ENCODE measurements around the gene TAF1D. TPM values are rescaled to one million over a fixed set of nuclear protein-coding genes. Genes with fewer than 3 reads are reported as not detected.
A peak's percentile ranks its signal among the peaks of the same experiment; 100 is the strongest.
"Not testable (repeated sequence)": the region's sequence is repeated elsewhere in the genome, so short reads cannot be mapped to it uniquely, and the experiment has no call there.

The TAF1D gene
- total RNA-seq, 2 experiments from 2014 or later: 161 to 173 TPM

DNA sequence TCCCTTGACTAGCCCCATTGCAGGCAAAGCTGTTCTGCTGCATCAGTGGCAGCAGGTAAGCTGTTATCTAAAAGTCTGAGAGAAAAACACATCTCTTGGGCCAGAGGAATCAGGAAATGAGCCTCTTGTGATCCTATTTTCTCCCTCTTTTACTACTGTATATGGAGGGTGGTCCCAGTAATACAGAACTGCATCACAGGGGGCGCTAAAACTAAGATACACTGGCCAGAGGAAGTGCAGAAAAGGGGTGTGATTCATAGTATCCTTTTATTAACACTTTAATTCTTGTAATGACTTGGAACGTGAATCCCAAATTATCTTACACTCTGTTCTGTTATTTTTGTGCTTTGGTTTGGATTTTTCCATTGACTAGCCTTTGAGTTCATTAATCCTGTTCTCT lies 34.0 kb upstream of the TAF1D start:
- POLR2A ChIA-PET: interaction anchor here (0.7 kb wide), 1 partner anchor 127 kb away, joined by 3 read pairs; no protein-coding TSS in a partner anchor
- intact Hi-C loops (cut with DNase I, micrococcal nuclease): no loop called here

DNA sequence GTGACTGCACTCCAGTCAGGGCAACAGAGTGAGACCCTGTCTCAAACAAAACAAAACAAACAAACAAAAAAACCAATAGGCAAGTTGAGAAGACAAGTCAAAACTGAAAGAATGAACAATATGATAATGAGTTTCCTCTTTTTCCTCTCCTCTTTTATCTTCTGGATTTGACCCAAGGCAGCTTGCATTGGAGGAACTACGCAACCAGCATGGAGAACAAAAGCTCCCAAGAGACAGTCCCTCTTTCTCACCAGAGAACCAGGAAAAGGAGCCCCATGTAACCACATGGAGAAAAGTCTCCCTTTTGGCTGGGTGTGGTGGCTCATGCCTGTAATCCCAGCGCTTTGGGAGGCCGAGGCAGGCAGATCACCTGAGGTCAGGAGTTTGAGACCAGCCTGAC lies 33.3 kb upstream of the TAF1D start:
- H3K4me3 ChIP-seq (ENCODE audit: low read length); H3K36me3 Mint-ChIP-seq (ENCODE audit: low read depth); POLR2A ChIA-PET; CTCF ChIA-PET; H3K27ac Mint-ChIP-seq; H3K27ac ChIP-seq (ENCODE audit: low read depth in 1 of 2, low read length in 2 of 2); DNase-seq; ATAC-seq (ENCODE audit: poor library complexity); H3K36me3 ChIP-seq (ENCODE audit: insufficient read depth, low read length); H3K27me3 Mint-ChIP-seq; H3K9me3 Mint-ChIP-seq; H3K4me1 Mint-ChIP-seq (ENCODE audit: low read depth); intact Hi-C loops (cut with DNase I, micrococcal nuclease); H3K27me3 ChIP-seq (ENCODE audit: control insufficient read depth in 1 of 2, insufficient read depth in 2 of 2, low read length in 2 of 2); H3K4me1 ChIP-seq (ENCODE audit: insufficient read depth, low read length); H3K4me3 Mint-ChIP-seq: not testable (repeated sequence)
- H3K9me3 ChIP-seq (ENCODE audit: control insufficient read depth in 1 of 2, insufficient read depth in 1 of 2, low read length in 2 of 2): peaks cover 0 to 14% of the 10 kb centered on the region in 2 experiments

More for the DNA sequence above, 34.0 kb upstream of the TAF1D start:
- Mint-ChIP-seq H3K9me3 (no peaks in the 10 kb centered on the region), H3K36me3 (ENCODE audit: low read depth) (no peaks in the 10 kb centered on the region), H3K4me3 (no peak overlapping the region), H3K4me1 (ENCODE audit: low read depth) (no peaks in the 10 kb centered on the region), H3K27me3 (no peaks in the 10 kb centered on the region), H3K27ac (no peak overlapping the region)
- DNase-seq (peak in 2 of 14 experiments; percentile 5 to 13), ATAC-seq (ENCODE audit: poor library complexity) (no peak)
- H3K27ac ChIP-seq (ENCODE audit: low read depth in 1 of 2, low read length in 2 of 2): no peak overlapping the region
- TF ChIP-seq, protein P1, sequence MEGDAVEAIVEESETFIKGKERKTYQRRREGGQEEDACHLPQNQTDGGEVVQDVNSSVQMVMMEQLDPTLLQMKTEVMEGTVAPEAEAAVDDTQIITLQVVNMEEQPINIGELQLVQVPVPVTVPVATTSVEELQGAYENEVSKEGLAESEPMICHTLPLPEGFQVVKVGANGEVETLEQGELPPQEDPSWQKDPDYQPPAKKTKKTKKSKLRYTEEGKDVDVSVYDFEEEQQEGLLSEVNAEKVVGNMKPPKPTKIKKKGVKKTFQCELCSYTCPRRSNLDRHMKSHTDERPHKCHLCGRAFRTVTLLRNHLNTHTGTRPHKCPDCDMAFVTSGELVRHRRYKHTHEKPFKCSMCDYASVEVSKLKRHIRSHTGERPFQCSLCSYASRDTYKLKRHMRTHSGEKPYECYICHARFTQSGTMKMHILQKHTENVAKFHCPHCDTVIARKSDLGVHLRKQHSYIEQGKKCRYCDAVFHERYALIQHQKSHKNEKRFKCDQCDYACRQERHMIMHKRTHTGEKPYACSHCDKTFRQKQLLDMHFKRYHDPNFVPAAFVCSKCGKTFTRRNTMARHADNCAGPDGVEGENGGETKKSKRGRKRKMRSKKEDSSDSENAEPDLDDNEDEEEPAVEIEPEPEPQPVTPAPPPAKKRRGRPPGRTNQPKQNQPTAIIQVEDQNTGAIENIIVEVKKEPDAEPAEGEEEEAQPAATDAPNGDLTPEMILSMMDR (IDR thresholded peaks at IDR 0.05): no peak
- CTCF ChIA-PET: no interaction called here
- H3K4me1 ChIP-seq (ENCODE audit: insufficient read depth, low read length): no peaks in the 10 kb centered on the region
- H3K4me3 ChIP-seq (ENCODE audit: low read length): no peak overlapping the region
- no peaks in the 10 kb centered on the region for H3K36me3 ChIP-seq (ENCODE audit: insufficient read depth, low read length)
- no peaks in the 10 kb centered on the region for H3K27me3 ChIP-seq (ENCODE audit: control insufficient read depth in 1 of 2, insufficient read depth in 2 of 2, low read length in 2 of 2)
- peaks cover 0 to 14% of the 10 kb centered on the region in 2 experiments for H3K9me3 ChIP-seq (ENCODE audit: control insufficient read depth in 1 of 2, insufficient read depth in 1 of 2, low read length in 2 of 2)

DNA sequence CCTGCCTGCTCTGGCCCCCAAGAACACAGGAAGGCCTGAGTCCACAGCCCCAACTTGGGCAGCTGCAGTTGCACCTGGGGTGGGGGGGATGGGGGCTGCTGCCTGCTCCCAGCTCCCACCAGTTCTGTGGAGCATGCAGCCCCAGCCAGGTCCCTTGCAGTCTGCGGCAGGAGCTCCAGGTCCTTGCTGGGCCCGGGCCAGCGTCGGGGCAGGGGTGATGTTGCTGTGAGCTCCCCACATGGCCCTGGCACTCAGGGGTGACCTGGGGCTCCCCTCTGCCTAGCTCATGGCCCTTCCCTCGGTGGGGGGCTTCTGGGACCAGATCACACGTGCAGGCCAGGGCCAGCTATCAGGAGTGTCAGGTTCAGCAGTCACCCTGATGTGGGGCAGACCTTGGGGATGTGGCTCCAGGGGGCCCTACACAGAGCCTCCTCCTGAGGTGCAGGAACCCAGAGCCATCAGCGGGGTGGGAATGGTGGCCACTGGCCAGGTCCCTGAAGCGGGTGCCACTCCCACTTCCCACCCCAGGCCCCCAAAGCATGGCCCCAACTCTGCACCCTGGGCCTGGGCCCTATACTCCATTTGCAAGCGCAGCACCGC lies 32.4 kb upstream of the TAF1D start:
- Histone ChIP-seq H3K27ac (ENCODE audit: low read depth in 1 of 2, low read length in 2 of 2) (no peak overlapping the region), H3K4me1 (ENCODE audit: insufficient read depth, low read length) (no peaks in the 10 kb centered on the region), H3K36me3 (ENCODE audit: insufficient read depth, low read length) (no peaks in the 10 kb centered on the region), H3K27me3 (ENCODE audit: control insufficient read depth in 1 of 2, insufficient read depth in 2 of 2, low read length in 2 of 2) (no peaks in the 10 kb centered on the region), H3K9me3 (ENCODE audit: control insufficient read depth in 1 of 2, insufficient read depth in 1 of 2, low read length in 2 of 2) (peaks cover 0 to 14% of the 10 kb centered on the region in 2 experiments), H3K4me3 (ENCODE audit: low read length) (no peak overlapping the region)
- CTCF ChIA-PET: no interaction called here
- Mint-ChIP-seq H3K36me3 (ENCODE audit: low read depth) (no peaks in the 10 kb centered on the region), H3K27me3 (no peaks in the 10 kb centered on the region), H3K9me3 (no peaks in the 10 kb centered on the region), H3K27ac (no peak overlapping the region), H3K4me1 (ENCODE audit: low read depth) (no peaks in the 10 kb centered on the region), H3K4me3 (no peak overlapping the region)
- ATAC-seq (ENCODE audit: poor library complexity) (no peak), DNase-seq (no peak)
- TF ChIP-seq, protein P1 (IDR thresholded peaks at IDR 0.05): no peak
- intact Hi-C loops (cut with DNase I, micrococcal nuclease): no loop called here
- POLR2A ChIA-PET: no interaction called here

DNA sequence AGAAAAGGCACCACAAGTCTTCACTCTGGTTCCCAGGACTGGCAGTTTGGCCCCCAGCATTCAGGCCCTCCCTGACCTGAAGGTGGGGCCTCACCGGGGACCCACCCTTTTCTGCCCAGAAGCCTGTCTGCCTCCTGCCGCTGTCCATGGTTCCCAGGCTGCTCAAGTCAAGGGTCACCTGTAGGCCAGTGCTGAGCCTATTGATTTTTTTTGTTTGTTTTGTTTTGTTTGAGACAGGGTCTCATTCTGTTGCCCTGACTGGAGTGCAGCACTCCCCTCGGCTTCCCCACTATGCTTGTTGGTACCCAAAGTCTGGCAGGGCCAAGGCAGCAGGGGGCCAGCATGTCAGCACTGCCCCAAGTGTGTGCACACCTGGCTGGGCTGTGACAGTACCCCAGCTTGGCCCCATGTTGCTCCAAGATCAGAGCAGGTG lies 31.8 kb upstream of the TAF1D start:
- ChIA-PET CTCF (interaction anchor here (1.3 kb wide), 1 partner anchor 11 kb away, joined by 3 read pairs; the partner anchor contains the start of gene MED17), POLR2A (interaction anchor here (1.2 kb wide), 1 partner anchor 11 kb away, joined by 5 read pairs; the partner anchor contains the start of gene MED17)
- H3K9me3 Mint-ChIP-seq: no peaks in the 10 kb centered on the region
- no peaks in the 10 kb centered on the region for H3K4me1 ChIP-seq (ENCODE audit: insufficient read depth, low read length)
- TF ChIP-seq, protein P1 (IDR thresholded peaks at IDR 0.05): no peak
- H3K9me3 ChIP-seq (ENCODE audit: control insufficient read depth in 1 of 2, insufficient read depth in 1 of 2, low read length in 2 of 2): peaks cover 0 to 14% of the 10 kb centered on the region in 2 experiments
- H3K27ac Mint-ChIP-seq: no peak overlapping the region
- ATAC-seq (ENCODE audit: poor library complexity) (no peak), DNase-seq (no peak)
- H3K27me3 Mint-ChIP-seq: no peaks in the 10 kb centered on the region
- no peaks in the 10 kb centered on the region for H3K4me1 Mint-ChIP-seq (ENCODE audit: low read depth)
- intact Hi-C loops (cut with DNase I, micrococcal nuclease): no loop called here
- no peak overlapping the region for H3K4me3 Mint-ChIP-seq
- H3K4me3 ChIP-seq (ENCODE audit: low read length): no peak overlapping the region
- H3K27me3 ChIP-seq (ENCODE audit: control insufficient read depth in 1 of 2, insufficient read depth in 2 of 2, low read length in 2 of 2): no peaks in the 10 kb centered on the region
- no peak overlapping the region for H3K27ac ChIP-seq (ENCODE audit: low read depth in 1 of 2, low read length in 2 of 2)
- H3K36me3 ChIP-seq (ENCODE audit: insufficient read depth, low read length): no peaks in the 10 kb centered on the region
- H3K36me3 Mint-ChIP-seq (ENCODE audit: low read depth): no peaks in the 10 kb centered on the region

All from CD4-positive, alpha-beta T cell (primary cell).